Suprapubic skin (tissue), 4 donors: ENCODE data around the gene PPAT.

Experiments used
- CTCF ChIP-seq, 2 donors: fragments of 200-600 bp in 1 of 2; fragments of 450-650 bp in 1 of 2; sonication (generic) in 1 of 2; IDR thresholded peaks; one replicate each; pipeline ENCODE4 v1.5.1; 2016 to 2019; ENCODE audit warnings: antibody characterized with exemption in 2 of 2, mild to moderate bottlenecking in 1 of 2, moderate library complexity in 1 of 2
- EP300 ChIP-seq: sonication (generic); formaldehyde crosslinking; IDR thresholded peaks from one replicate; pipeline ENCODE4 v1.6.1; 2017; ENCODE audit warnings: antibody characterized with exemption
- POLR2A ChIP-seq, 2 donors: fragments of 450-650 bp; IDR thresholded peaks; one replicate each; pipeline ENCODE4 v1.6.1; 2017; ENCODE audit warnings: antibody characterized with exemption in 2 of 2, mild to moderate bottlenecking in 2 of 2, moderate library complexity in 2 of 2
- POLR2AphosphoS5 ChIP-seq, 3 donors: sonication (generic); formaldehyde crosslinking; IDR thresholded peaks; one replicate each; pipeline ENCODE4 v1.6.1; 2017; ENCODE audit warnings: antibody characterized with exemption in 3 of 3

- TF ChIP-seq CTCF (IDR thresholded peaks at IDR 0.05) (no peak), POLR2AphosphoS5 (IDR thresholded peaks at IDR 0.05) (no peak), POLR2A (IDR thresholded peaks at IDR 0.05) (no peak), EP300 (no peak)
Measured at GRCh38 chr4:56427179-56427578, 8.2 kb downstream of the PPAT start.
